ENCODE data around the gene SLC44A4. TPM values are rescaled to one million over a fixed set of nuclear protein-coding genes. Genes with fewer than 3 reads are reported as not detected.

SLC44A4 gene
- total and polyA plus RNA-seq, 2 experiments from 2014 or later = 0.60 TPM; not detected in 1

GRCh38 chr6:31815025-31815838, 63.6 kb downstream of the SLC44A4 start, which contains the start of the genes HSPA1A and HSPA1L:
TSS of gene HSPA1A (plus strand) at chr6:31815543. CDS start at chr6:31815757, 214 bp downstream.
TSS of gene HSPA1L (minus strand) at chr6:31815283. CDS start at chr6:31811972, 3,311 bp downstream.
- Histone ChIP-seq H3K4me1 (ENCODE audit: low read depth) (no peaks in the 10 kb centered on the region), H3K27me3 (no peaks in the 10 kb centered on the region), H3K9me3 (ENCODE audit: low read depth) (no peaks in the 10 kb centered on the region), H3K4me3 (peak within 1 kb of the TSS; percentile 39), H3K36me3 (no peaks in the 10 kb centered on the region), H3K27ac (peak within 1 kb of the TSS; percentile 100)
- no peak for TF ChIP-seq CTCF (IDR thresholded peaks at IDR 0.05; ENCODE audit: low read depth, low read length)
- peak; percentile 90 to 97 for DNase-seq (ENCODE audit: low read depth in 1 of 2, low spot score in 1 of 2)

- TF ChIP-seq CTCF (IDR thresholded peaks at IDR 0.05; ENCODE audit: low read depth, low read length) = no peak
- H3K4me1 ChIP-seq (ENCODE audit: low read depth) = no peaks in the 10 kb centered on the region
Observed at GRCh38 chr6:31814677-31815024, 64.1 kb downstream of the SLC44A4 start.

GRCh38 chr6:31813465-31813849, 65.3 kb downstream of the SLC44A4 start:
- DNase-seq (ENCODE audit: low read depth in 1 of 2, low spot score in 1 of 2) = no peak
- H3K9me3 ChIP-seq (ENCODE audit: low read depth) = no peaks in the 10 kb centered on the region
- peak overlapping the region; percentile 100 for H3K27ac ChIP-seq
- H3K4me3 ChIP-seq = no peak overlapping the region
- H3K36me3 ChIP-seq = no peaks in the 10 kb centered on the region
- no peaks in the 10 kb centered on the region for H3K4me1 ChIP-seq (ENCODE audit: low read depth)
- no peak for TF ChIP-seq CTCF (IDR thresholded peaks at IDR 0.05; ENCODE audit: low read depth, low read length)
- H3K27me3 ChIP-seq = no peaks in the 10 kb centered on the region

More at GRCh38 chr6:31814677-31815024, 64.1 kb downstream of the SLC44A4 start:
- peak; percentile 90 to 99 for DNase-seq (ENCODE audit: low read depth in 1 of 2, low spot score in 1 of 2)
- Histone ChIP-seq H3K27me3 (no peaks in the 10 kb centered on the region), H3K4me3 (peak overlapping the region; percentile 39), H3K27ac (peak overlapping the region; percentile 100), H3K9me3 (ENCODE audit: low read depth) (no peaks in the 10 kb centered on the region), H3K36me3 (no peaks in the 10 kb centered on the region)

Other genes starting within 250 kb of the SLC44A4 start
Only the 30 nearest of the 35 such genes appear.
- 28.8 and 36.2 TPM in 2 replicates for gene GPANK1, start 214.0 kb downstream of the SLC44A4 start, total RNA-seq
- 27.5 and 37.2 TPM in 2 replicates for gene GPANK1, start 214.0 kb downstream of the SLC44A4 start, polyA plus RNA-seq
- 310 and 375 TPM in 2 replicates for gene CSNK2B, start 212.9 kb downstream of the SLC44A4 start, total RNA-seq
- gene CSNK2B, start 212.9 kb downstream of the SLC44A4 start, polyA plus RNA-seq = 277 and 280 TPM in 2 replicates
- 3.9 and 6.8 TPM in 2 replicates for gene LY6G5B, start 209.0 kb downstream of the SLC44A4 start, total RNA-seq
- 13.2 and 16.5 TPM in 2 replicates for gene LY6G5B, start 209.0 kb downstream of the SLC44A4 start, polyA plus RNA-seq
- 0.54 and 1.2 TPM in 2 replicates for gene LY6G5C, start 197.9 kb downstream of the SLC44A4 start, total RNA-seq
- 5.0 and 9.0 TPM in 2 replicates for gene LY6G5C, start 197.9 kb downstream of the SLC44A4 start, polyA plus RNA-seq
- 48.0 and 66.3 TPM in 2 replicates for gene ABHD16A, start 175.7 kb downstream of the SLC44A4 start, total RNA-seq
- 61.5 and 65.1 TPM in 2 replicates for gene ABHD16A, start 175.7 kb downstream of the SLC44A4 start, polyA plus RNA-seq
- gene LY6G6F, start 172.1 kb downstream of the SLC44A4 start, total RNA-seq = not detected in 2 replicates
- not detected in 2 replicates for gene LY6G6F, start 172.1 kb downstream of the SLC44A4 start, polyA plus RNA-seq
- gene LY6G6D, start 163.6 kb downstream of the SLC44A4 start, total RNA-seq = not detected in 2 replicates
- not detected in 2 replicates for gene LY6G6D, start 163.6 kb downstream of the SLC44A4 start, polyA plus RNA-seq
- not detected in 2 replicates for gene LY6G6C, start 157.3 kb downstream of the SLC44A4 start, total RNA-seq
- gene LY6G6C, start 157.3 kb downstream of the SLC44A4 start, polyA plus RNA-seq = 0.24 TPM in 1 of 2 replicates, not detected in the other
- gene MPIG6B, start 155.6 kb downstream of the SLC44A4 start, total RNA-seq = not detected in 2 replicates
- gene MPIG6B, start 155.6 kb downstream of the SLC44A4 start, polyA plus RNA-seq = not detected in 2 replicates
- gene DDAH2, start 149.7 kb downstream of the SLC44A4 start, total RNA-seq = 134 and 138 TPM in 2 replicates
- 154 and 170 TPM in 2 replicates for gene DDAH2, start 149.7 kb downstream of the SLC44A4 start, polyA plus RNA-seq
- 226 and 274 TPM in 2 replicates for gene CLIC1, start 142.5 kb downstream of the SLC44A4 start, total RNA-seq
- 318 and 326 TPM in 2 replicates for gene CLIC1, start 142.5 kb downstream of the SLC44A4 start, polyA plus RNA-seq
- 6.6 and 39.4 TPM in 2 replicates for gene MSH5, start 139.0 kb downstream of the SLC44A4 start, total RNA-seq
- gene MSH5, start 139.0 kb downstream of the SLC44A4 start, polyA plus RNA-seq = 7.4 and 16.4 TPM in 2 replicates
- gene SAPCD1, start 116.3 kb downstream of the SLC44A4 start, total RNA-seq = 3.9 and 11.6 TPM in 2 replicates
- gene SAPCD1, start 116.3 kb downstream of the SLC44A4 start, polyA plus RNA-seq = 2.1 and 4.2 TPM in 2 replicates
- 16.1 and 24.7 TPM in 2 replicates for gene VWA7, start 101.7 kb downstream of the SLC44A4 start, total RNA-seq
- 9.9 and 12.3 TPM in 2 replicates for gene VWA7, start 101.7 kb downstream of the SLC44A4 start, polyA plus RNA-seq
- gene VARS1, start 83.2 kb downstream of the SLC44A4 start, total RNA-seq = 46.3 and 49.7 TPM in 2 replicates
- 51.5 and 63.9 TPM in 2 replicates for gene VARS1, start 83.2 kb downstream of the SLC44A4 start, polyA plus RNA-seq
- 58.9 and 64.2 TPM in 2 replicates for gene LSM2, start 72.0 kb downstream of the SLC44A4 start, total RNA-seq
- gene LSM2, start 72.0 kb downstream of the SLC44A4 start, polyA plus RNA-seq = 76.8 and 88.6 TPM in 2 replicates
- gene HSPA1L, start 63.7 kb downstream of the SLC44A4 start, total RNA-seq = 1.6 and 3.1 TPM in 2 replicates
- 4.5 and 5.2 TPM in 2 replicates for gene HSPA1L, start 63.7 kb downstream of the SLC44A4 start, polyA plus RNA-seq
- gene HSPA1A, start 63.5 kb downstream of the SLC44A4 start, total RNA-seq = 122 and 167 TPM in 2 replicates
- 51.2 and 92.3 TPM in 2 replicates for gene HSPA1A, start 63.5 kb downstream of the SLC44A4 start, polyA plus RNA-seq
- gene HSPA1B, start 51.3 kb downstream of the SLC44A4 start, total RNA-seq = 184 and 226 TPM in 2 replicates
- 88.0 and 88.8 TPM in 2 replicates for gene HSPA1B, start 51.3 kb downstream of the SLC44A4 start, polyA plus RNA-seq
- 26.6 and 34.9 TPM in 2 replicates for gene NEU1, start 16.2 kb downstream of the SLC44A4 start, total RNA-seq
- 27.3 and 27.6 TPM in 2 replicates for gene NEU1, start 16.2 kb downstream of the SLC44A4 start, polyA plus RNA-seq
- 98.3 and 120 TPM in 2 replicates for gene EHMT2, start 18.7 kb upstream of the SLC44A4 start, total RNA-seq
- 89.6 and 115 TPM in 2 replicates for gene EHMT2, start 18.7 kb upstream of the SLC44A4 start, polyA plus RNA-seq
- gene ZBTB12, start 23.1 kb upstream of the SLC44A4 start, total RNA-seq = 20.1 and 32.0 TPM in 2 replicates
- 0.62 TPM in 1 of 2 replicates, not detected in the other for gene ZBTB12, start 23.1 kb upstream of the SLC44A4 start, polyA plus RNA-seq
- gene C2, start 48.7 kb upstream of the SLC44A4 start, total RNA-seq = 1.9 TPM in 2 replicates
- 0.48 and 1.5 TPM in 2 replicates for gene C2, start 48.7 kb upstream of the SLC44A4 start, polyA plus RNA-seq
- gene CFB, start 67.1 kb upstream of the SLC44A4 start, total RNA-seq = 0.42 and 0.66 TPM in 2 replicates
- gene CFB, start 67.1 kb upstream of the SLC44A4 start, polyA plus RNA-seq = 1.3 TPM in 1 of 2 replicates, not detected in the other
- gene NELFE, start 80.0 kb upstream of the SLC44A4 start, total RNA-seq = 165 and 186 TPM in 2 replicates
- gene NELFE, start 80.0 kb upstream of the SLC44A4 start, polyA plus RNA-seq = 146 and 201 TPM in 2 replicates
- 36.4 and 62.6 TPM in 2 replicates for gene SKIC2, start 80.2 kb upstream of the SLC44A4 start, total RNA-seq
- 53.1 and 68.5 TPM in 2 replicates for gene SKIC2, start 80.2 kb upstream of the SLC44A4 start, polyA plus RNA-seq
- gene DXO, start 93.1 kb upstream of the SLC44A4 start, total RNA-seq = 36.7 and 44.9 TPM in 2 replicates
- gene DXO, start 93.1 kb upstream of the SLC44A4 start, polyA plus RNA-seq = 37.6 and 49.9 TPM in 2 replicates
- 2.1 and 2.2 TPM in 2 replicates for gene C4A, start 103.1 kb upstream of the SLC44A4 start, total RNA-seq
- gene C4A, start 103.1 kb upstream of the SLC44A4 start, polyA plus RNA-seq = 1.9 and 2.5 TPM in 2 replicates
- gene C4B, start 135.8 kb upstream of the SLC44A4 start, total RNA-seq = 4.1 and 4.2 TPM in 2 replicates
- 2.7 and 5.8 TPM in 2 replicates for gene C4B, start 135.8 kb upstream of the SLC44A4 start, polyA plus RNA-seq
- gene CYP21A2, start 159.4 kb upstream of the SLC44A4 start, total RNA-seq = 0.92 and 1.0 TPM in 2 replicates
- gene CYP21A2, start 159.4 kb upstream of the SLC44A4 start, polyA plus RNA-seq = 0.62 TPM in 1 of 2 replicates, not detected in the other

Data from cardiac muscle cell (in vitro differentiated cells and primary cell).